Adrenal gland (tissue), 12 donors: Measurements from ENCODE around the gene VSIG10. TPM values are rescaled to one million over a fixed set of nuclear protein-coding genes. Genes with fewer than 3 reads are reported as not detected.

Experiments
- DNase-seq, 7 donors: peaks; one replicate each; pipeline ENCODE4 v3.0.0-alpha.2; 2019 to 2020
- H3K27ac ChIP-seq, 5 donors: fragments of 200-600 bp; sonication (generic) in 4 of 5; 1 replicate in 3 of 5; 2 replicates in 2 of 5; pipeline versions ENCODE4 v1.5.1 to v1.8.0; 2016 to 2020; ENCODE audit warnings: mild to moderate bottlenecking in 1 of 5
- H3K27me3 ChIP-seq: fragments of 200-600 bp; 2 replicates; pipeline ENCODE4 v1.8.0; 2021
- H3K36me3 ChIP-seq, 2 donors: fragments of 200-600 bp; replicated peaks in 1 of 2; 1 replicate in 1 of 2; 2 replicates in 1 of 2; pipeline versions ENCODE4 v1.5.1 to v1.8.0; 2018 to 2022
- H3K4me1 ChIP-seq, 2 donors: fragments of 200-600 bp; replicated peaks in 1 of 2; 1 replicate in 1 of 2; 2 replicates in 1 of 2; pipeline versions ENCODE4 v1.5.1 to v1.8.0; 2018 to 2021
- H3K4me3 ChIP-seq, 4 donors: fragments of 200-600 bp; sonication (generic) in 3 of 4; one replicate each; pipeline ENCODE4 v1.5.1; 2016 to 2018
- H3K9me3 ChIP-seq, 3 donors: fragments of 200-600 bp; sonication (generic) in 1 of 3; replicated peaks in 1 of 3; 1 replicate in 2 of 3; 2 replicates in 1 of 3; pipeline versions ENCODE4 v1.5.1 to v1.8.0; 2016 to 2021
- POLR2A ChIP-seq, 2 donors: fragments of 450-650 bp; IDR thresholded peaks; one replicate each; pipeline ENCODE4 v1.6.1; 2017; ENCODE audit warnings: antibody characterized with exemption in 2 of 2, mild to moderate bottlenecking in 2 of 2, moderate library complexity in 1 of 2
- WGBS, 4 donors: extraction: QIAGEN DNeasy Blood & Tissue Kit in 2 of 4; methylation state at CpG; one replicate each; pipeline versions ENCODE4 v1.1.5 to v1.1.7; 2013 to 2017; 5-methylcytosine and 5-hydroxymethylcytosine counted together
- intact Hi-C, 2 donors: fragments of 100-400 bp; cut with DNase I; formaldehyde crosslinking; loops; one replicate each; pipeline versions ENCODE4 v1.14.1 to v1.15.0; 2022 to 2023
- polyA plus RNA-seq, 3 donors: library from polyadenylated mRNA; stranded (reverse); fragments of 200-250 nt in 2 of 3; fragments of 350-450 nt in 1 of 3; fragmentation: Illumina TruSeq in 1 of 3; extraction: RNeasy Lipid Tissue Mini Kit (QIAGEN cat#74804) in 1 of 3; gene quantifications; one replicate each; pipeline ENCODE4 v1.2.3, GENCODE V29; 2013 to 2014
- total RNA-seq, 9 donors: library from RNA; depleted of rRNA in 4 of 9; stranded (reverse); fragments of >200 nt in 4 of 9; fragments of 120-200 nt in 1 of 9; fragmentation: NEBNext Ultra II Directional in 1 of 9; extraction: Animal tissue kit (Norgen Biotek cat#: 25700) in 1 of 9; gene quantifications; one replicate each; pipeline versions ENCODE4 v1.1.0 to v1.2.4, GENCODE V29; 2013 to 2023
- TF ChIP-seq, protein P1 (sequence below), 6 experiments: fragments of 450-650 bp in 4 of 6; fragments of 200-600 bp in 2 of 6; sonication (generic) in 1 of 6; IDR thresholded peaks; 1 replicate in 5 of 6; 2 replicates in 1 of 6; pipeline versions ENCODE4 v1.5.1 to v1.8.0; 2016 to 2021; ENCODE audit warnings: antibody characterized with exemption in 6 of 6, mild to moderate bottlenecking in 2 of 6, moderate library complexity in 1 of 6
- donor health status: healthy with polysubstance abuse.
- donor health status: Bipolar disorder and iron deficiency.
- donor health status: DM: yes; HTN: yes; CAD: no.
- donor health status: DM: no; HTN: no; CAD: no.
- donor health status: DM: no; HTN: no; CAD: no.
- donor health status: DM: yes; HTN: yes; CAD: no.

Gene VSIG10
- total and polyA plus RNA-seq, 12 donors, result 22.6 to 87.6 (median 53.0) TPM

DNA sequence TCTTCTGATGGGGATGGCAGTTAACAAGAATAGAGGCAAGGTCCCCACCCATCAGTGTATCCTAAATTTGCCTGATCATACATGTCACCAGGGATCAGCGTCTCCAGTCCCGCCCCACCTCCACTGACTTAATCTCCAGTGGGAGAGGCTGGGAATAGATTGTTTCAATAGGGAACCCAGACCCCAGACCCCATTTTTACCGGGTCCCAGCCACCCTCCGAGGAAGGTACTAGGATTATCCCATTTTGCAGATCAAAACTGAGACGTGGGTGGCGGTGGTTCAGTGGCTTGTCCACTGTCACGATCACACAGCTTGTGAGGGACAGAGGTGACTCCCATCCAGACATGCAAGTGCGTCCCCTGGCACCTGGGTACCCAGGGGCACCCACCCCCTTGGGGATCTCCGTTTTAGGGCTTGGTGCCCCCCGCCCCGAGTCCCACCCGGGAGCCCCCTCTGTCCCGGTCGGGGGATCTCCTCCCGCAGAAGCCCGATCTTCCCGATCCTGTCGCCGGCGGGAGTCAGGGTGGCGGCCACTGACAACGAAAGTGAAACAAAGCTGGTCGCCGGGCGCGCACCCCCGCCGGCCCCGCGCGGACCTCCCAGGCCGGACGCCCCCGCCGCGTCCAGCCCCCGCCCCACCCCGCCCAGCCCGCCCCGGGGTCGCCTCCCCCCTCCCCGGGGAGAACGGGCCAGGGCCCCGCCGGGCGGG is 43.4 kb downstream of the VSIG10 start:
- Histone ChIP-seq H3K27ac (peak overlapping the region; percentile 59 to 100 (median 97)), H3K36me3 (no peaks in the 10 kb centered on the region), H3K27me3 (no peaks in the 10 kb centered on the region), H3K4me3 (peak overlapping the region in 3 of 4 donors; percentile 55 to 84 (median 60)), H3K4me1 (peaks cover 14 to 48% of the 10 kb centered on the region in 2 donors), H3K9me3 (no peaks in the 10 kb centered on the region)
- intact Hi-C loops, result no loop called here
- 1 to 11% (median 3%) methylated on average over 3 to 43 of the region's 46 CpGs for WGBS, 4 donors
- DNase-seq, result peak; percentile 38 to 74 (median 63)
- TF ChIP-seq POLR2A (IDR thresholded peaks at IDR 0.05), result no peak
- TF ChIP-seq, protein P1, sequence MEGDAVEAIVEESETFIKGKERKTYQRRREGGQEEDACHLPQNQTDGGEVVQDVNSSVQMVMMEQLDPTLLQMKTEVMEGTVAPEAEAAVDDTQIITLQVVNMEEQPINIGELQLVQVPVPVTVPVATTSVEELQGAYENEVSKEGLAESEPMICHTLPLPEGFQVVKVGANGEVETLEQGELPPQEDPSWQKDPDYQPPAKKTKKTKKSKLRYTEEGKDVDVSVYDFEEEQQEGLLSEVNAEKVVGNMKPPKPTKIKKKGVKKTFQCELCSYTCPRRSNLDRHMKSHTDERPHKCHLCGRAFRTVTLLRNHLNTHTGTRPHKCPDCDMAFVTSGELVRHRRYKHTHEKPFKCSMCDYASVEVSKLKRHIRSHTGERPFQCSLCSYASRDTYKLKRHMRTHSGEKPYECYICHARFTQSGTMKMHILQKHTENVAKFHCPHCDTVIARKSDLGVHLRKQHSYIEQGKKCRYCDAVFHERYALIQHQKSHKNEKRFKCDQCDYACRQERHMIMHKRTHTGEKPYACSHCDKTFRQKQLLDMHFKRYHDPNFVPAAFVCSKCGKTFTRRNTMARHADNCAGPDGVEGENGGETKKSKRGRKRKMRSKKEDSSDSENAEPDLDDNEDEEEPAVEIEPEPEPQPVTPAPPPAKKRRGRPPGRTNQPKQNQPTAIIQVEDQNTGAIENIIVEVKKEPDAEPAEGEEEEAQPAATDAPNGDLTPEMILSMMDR (IDR thresholded peaks at IDR 0.05), result no peak

DNA sequence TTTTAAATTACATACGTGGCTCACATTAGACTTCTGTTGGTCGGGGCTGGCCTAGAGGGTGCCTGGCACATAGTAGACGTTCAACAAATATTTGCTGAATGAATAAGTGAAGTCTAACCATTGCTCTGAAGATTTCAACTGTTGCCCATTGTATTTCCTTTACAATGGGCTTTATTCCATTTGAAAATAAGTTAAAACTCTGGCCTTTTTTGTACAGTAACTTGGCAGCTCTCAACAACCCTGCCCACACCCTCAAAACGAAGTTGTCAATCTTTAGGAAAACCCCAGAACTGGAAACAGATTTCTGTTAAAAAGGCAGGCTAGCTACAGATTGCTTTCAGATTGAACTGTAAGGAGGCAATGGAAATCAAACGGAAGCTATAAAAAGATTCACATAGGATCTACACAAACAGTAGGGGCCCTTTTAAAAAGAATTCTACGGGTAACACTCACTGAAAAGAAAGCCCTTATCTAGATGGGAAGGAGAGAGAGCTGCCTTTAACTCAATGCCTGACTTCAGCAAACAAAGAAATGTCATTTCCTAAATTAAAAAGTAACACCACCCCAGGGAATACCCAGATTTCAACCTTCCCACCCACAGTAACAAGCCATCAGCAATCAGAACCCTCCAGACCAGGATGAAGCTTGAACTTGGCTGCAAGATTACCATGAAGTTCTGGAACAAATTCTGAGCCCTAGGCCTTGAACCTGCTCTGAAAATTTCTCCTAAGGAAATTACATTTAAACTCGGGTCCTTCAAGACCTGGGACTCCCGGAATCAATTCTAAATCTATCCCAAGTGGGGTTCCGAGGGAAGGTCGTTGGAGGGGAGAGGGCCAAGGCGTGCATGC is 44.2 kb downstream of the VSIG10 start:
- TF ChIP-seq, protein P1 (IDR thresholded peaks at IDR 0.05), result no peak
- no peak for TF ChIP-seq POLR2A (IDR thresholded peaks at IDR 0.05)
- H3K27me3 ChIP-seq, result no peaks in the 10 kb centered on the region
- no peaks in the 10 kb centered on the region for H3K36me3 ChIP-seq
- intact Hi-C loops, result no loop called here
- no peaks in the 10 kb centered on the region for H3K9me3 ChIP-seq
- DNase-seq, result no peak
- 16 to 28% (median 20%) methylated on average over 8 to 11 of the region's 11 CpGs for WGBS, 4 donors
- H3K4me1 ChIP-seq, result peaks cover 14 to 48% of the 10 kb centered on the region in 2 donors
- peak overlapping the region; percentile 59 to 100 (median 97) for H3K27ac ChIP-seq
- H3K4me3 ChIP-seq, result peak overlapping the region in 3 of 4 donors; percentile 55 to 84 (median 60)

DNA sequence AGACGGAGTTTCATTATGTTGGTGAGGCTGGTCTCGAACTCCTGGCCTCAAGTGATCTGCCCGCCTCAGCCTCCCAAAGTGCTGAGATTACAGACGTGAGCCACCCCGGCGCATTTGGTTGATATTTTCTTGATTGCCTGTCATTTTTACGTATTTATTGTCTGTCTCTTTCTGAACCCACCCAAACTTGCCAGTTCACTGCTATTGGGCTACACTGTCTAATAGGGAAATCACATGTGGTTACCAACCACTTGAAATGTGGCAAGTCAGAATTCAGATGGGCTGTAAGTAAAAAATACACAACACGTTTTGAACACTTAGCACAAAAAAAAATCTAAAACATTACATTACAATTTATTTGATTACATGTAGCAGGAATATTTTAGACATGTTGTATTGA is 44.9 kb downstream of the VSIG10 start:
- Histone ChIP-seq H3K4me3 (peak overlapping the region in 1 of 4 donors; percentile 84), H3K27ac (peak overlapping the region in 4 of 5 donors; percentile 31 to 97 (median 94)), H3K27me3 (no peaks in the 10 kb centered on the region), H3K4me1 (peaks cover 14 to 41% of the 10 kb centered on the region in 2 donors), H3K9me3 (no peaks in the 10 kb centered on the region), H3K36me3 (no peaks in the 10 kb centered on the region)
- WGBS, 4 donors, result 87 to 91% (median 89%) methylated on average over 8 of the region's 8 CpGs
- intact Hi-C loops, result no loop called here
- TF ChIP-seq POLR2A (IDR thresholded peaks at IDR 0.05), result no peak
- TF ChIP-seq, protein P1 (IDR thresholded peaks at IDR 0.05), result no peak
- DNase-seq, result no peak

DNA sequence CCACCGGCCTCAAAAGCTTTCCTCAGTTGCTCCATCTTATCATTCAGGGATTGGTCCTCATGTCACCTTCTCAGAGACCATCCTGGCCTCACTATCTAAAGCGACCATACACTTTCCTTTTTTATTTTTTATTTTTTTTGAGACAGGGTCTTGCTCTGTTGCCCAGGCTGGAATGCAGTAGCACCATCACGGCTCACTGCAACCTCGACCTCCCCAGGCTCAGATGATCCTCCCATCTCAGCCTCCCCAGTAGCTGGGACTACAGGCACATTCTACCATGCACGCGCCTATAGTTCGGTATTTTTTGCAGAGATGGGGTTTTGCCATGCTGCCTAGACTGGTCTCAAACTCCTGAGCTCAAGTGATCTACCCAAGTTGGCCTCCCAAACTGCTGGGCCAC is 45.6 kb downstream of the VSIG10 start:
- H3K27ac ChIP-seq, result no peak overlapping the region
- no peaks in the 10 kb centered on the region for H3K9me3 ChIP-seq
- 96 to 98% (median 96%) methylated on average over 7 of the region's 7 CpGs for WGBS, 4 donors
- DNase-seq, result no peak
- H3K4me3 ChIP-seq, result no peak overlapping the region
- no peaks in the 10 kb centered on the region for H3K36me3 ChIP-seq
- H3K27me3 ChIP-seq, result no peaks in the 10 kb centered on the region
- intact Hi-C loops, result no loop called here
- TF ChIP-seq, protein P1 (IDR thresholded peaks at IDR 0.05), result no peak
- no peak for TF ChIP-seq POLR2A (IDR thresholded peaks at IDR 0.05)
- H3K4me1 ChIP-seq, result peaks cover 14 to 41% of the 10 kb centered on the region in 2 donors
